GM12875 (cell line): Measurements from ENCODE around the gene USP47.

Experiments used
- H3K4me3 ChIP-seq: one replicate; pipeline ENCODE4 v1.5.1; 2011; ENCODE audit warnings: low read depth, low read length, control low read depth
- TF ChIP-seq, protein P1 (sequence below): IDR thresholded peaks from 2 replicates; pipeline ENCODE4 v1.5.1; 2011; ENCODE audit warnings: low read depth, mild to moderate bottlenecking, control low read depth, inconsistent platforms, low read length, moderate library complexity, borderline replicate concordance; ENCODE audit not compliant: insufficient read depth

Gene USP47

GRCh38 chr11:11814614-11815452, 26.9 kb upstream of the USP47 start:
- TF ChIP-seq, protein P1, sequence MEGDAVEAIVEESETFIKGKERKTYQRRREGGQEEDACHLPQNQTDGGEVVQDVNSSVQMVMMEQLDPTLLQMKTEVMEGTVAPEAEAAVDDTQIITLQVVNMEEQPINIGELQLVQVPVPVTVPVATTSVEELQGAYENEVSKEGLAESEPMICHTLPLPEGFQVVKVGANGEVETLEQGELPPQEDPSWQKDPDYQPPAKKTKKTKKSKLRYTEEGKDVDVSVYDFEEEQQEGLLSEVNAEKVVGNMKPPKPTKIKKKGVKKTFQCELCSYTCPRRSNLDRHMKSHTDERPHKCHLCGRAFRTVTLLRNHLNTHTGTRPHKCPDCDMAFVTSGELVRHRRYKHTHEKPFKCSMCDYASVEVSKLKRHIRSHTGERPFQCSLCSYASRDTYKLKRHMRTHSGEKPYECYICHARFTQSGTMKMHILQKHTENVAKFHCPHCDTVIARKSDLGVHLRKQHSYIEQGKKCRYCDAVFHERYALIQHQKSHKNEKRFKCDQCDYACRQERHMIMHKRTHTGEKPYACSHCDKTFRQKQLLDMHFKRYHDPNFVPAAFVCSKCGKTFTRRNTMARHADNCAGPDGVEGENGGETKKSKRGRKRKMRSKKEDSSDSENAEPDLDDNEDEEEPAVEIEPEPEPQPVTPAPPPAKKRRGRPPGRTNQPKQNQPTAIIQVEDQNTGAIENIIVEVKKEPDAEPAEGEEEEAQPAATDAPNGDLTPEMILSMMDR, result no peak
- no peak overlapping the region for H3K4me3 ChIP-seq

DNA sequence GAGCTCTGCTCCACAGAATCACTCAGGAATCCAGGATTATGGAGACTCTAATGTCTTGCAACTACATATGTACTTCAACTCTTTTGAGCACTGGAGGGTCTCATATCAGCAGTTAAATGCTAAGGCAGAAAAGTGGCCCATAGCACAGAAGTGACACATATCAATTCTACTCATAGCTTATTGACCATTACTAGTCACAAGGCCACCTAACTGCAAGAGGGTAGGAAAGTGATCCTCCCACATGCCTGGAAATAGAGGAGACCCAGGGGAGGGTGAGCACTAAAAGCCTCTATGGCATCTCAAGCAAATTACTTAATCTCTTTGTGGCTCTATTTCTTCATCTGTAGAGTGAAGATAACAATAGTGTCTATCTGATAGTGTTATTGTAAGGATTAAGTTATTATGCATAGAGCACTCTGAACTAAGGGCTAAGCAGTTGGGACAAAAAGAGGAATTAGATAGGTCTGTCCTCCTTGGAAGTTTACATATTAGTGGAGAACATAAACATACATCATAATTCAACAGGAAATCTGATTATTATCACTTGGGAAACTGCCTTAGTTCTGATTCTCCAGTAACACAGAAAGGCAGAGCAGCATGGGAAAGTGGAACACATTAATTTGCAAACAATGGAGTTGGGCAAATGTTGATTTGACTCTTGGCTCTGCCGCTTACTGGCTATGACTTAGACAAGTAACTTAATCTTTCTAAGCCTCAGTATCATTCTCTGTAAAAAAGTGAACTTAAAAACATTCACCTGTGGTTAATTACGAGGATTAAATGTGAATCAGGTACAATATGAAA, 25.1 kb upstream of the USP47 start:
- H3K4me3 ChIP-seq, result no peak overlapping the region
- TF ChIP-seq, protein P1, result no peak

GRCh38 chr11:11817957-11818356, 23.8 kb upstream of the USP47 start:
- TF ChIP-seq, protein P1, result no peak
- H3K4me3 ChIP-seq, result no peak overlapping the region

- TF ChIP-seq, protein P1, result no peak
- H3K4me3 ChIP-seq, result no peak overlapping the region
These were observed 23.1 kb upstream of the USP47 start for GRCh38 chr11:11818529-11819121.

GRCh38 chr11:11821899-11822298, 19.9 kb upstream of the USP47 start:
- no peak overlapping the region for H3K4me3 ChIP-seq
- TF ChIP-seq, protein P1, result no peak

GRCh38 chr11:11822946-11823345, 18.8 kb upstream of the USP47 start:
- TF ChIP-seq, protein P1, result no peak
- no peak overlapping the region for H3K4me3 ChIP-seq
